ENCODE measurements around the gene HDAC9.

HDAC9 gene

DNA sequence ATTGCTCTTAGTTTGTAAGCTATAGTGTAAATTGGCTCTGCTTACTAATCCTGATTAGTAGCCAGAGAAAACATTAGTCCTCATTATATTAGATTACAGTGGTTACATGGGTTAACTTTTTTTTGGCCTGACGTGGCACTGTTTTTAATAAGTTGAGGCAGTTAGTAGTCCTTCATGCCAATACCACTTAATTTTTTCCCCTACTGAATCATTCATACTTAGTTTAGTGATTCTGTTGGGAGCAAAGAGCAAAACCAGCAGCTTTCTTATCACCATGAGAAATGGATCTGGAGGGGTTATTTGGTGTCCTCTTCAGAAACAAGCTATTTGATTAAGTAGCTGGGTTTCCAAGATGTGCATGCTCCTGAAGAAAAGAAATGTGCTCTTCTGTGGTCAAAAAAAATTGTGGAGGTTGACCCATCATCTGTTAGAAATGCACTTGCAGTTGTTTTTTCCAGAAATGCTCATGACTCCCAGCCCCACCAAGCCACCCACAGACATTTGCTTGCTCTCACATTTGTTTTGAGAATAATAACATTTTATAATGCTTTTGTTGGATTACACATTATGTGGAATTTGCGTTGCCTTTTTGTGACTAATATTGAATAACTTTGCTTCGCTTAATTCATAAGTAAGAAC is 258.5 kb downstream of the HDAC9 start:
- DNase-seq, result no peak

DNA sequence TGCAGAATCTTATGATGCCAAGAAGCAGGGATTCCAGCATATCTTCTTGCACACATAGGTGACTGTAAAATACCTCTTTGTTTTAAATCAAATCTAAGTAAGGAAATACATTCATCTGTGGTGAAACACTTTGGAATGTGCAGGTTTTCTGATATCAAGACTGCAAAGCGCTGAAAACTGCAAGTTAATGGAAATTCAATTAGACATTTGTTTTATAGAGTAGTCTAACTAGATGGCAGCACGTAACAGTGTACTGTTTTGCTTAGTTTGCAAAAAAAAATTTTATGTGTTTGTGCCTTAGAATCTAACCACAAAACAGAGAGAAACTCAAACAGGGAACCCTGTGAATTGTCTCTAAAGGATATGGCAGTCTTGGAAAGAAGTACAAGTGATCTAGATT is 259.2 kb downstream of the HDAC9 start:
- DNase-seq, result no peak

DNA sequence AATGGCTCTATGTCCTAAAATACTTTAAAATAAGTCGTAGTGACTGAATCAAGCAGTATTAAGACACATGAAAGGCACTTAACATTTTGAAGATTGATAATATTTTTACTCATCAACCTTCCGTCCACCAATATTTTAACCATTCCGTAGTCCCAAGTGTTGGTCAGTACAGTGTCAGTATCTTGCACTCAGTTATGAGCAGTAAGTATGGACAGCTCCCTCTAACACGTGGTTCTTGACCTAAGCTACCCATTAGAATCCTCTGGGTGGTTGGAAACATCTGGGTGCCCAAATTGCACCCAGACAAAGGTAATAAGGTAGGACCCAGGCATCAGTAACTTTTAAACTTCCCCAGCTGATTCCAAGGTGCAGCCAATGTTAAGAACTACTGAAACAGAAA is 260.2 kb downstream of the HDAC9 start:
- no peak for DNase-seq

DNA sequence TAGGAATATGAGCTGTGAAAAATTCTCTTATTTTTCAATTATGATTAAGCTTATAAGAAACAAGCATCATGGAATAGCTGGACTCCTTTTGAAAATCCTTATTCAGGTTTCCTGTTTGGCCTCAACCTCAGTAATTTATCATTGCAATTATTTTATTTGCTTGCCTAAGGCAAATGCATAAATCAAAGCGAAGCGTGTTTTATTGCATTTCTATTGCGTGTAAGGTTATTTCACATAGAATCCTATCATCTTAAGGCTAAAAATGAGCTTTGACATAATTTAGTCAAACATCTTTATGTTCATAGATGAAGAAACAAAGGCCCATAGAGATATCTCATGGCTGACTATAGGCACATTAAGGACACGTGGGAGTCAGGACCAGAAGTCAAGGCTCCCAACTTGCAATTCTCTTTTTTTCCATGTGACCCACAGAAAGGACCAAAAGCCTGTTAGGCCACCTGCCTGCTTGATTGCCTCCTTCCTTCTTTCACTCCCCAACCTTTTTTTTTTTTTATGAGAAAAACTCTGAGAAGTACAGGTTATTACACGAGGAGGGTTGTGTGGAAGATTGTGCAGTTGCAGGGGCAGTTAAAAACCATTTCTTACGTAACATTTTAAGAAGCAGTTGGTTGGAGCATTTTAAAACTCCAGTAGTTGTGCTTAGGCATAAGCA is 261.0 kb downstream of the HDAC9 start:
- DNase-seq, result no peak

DNA sequence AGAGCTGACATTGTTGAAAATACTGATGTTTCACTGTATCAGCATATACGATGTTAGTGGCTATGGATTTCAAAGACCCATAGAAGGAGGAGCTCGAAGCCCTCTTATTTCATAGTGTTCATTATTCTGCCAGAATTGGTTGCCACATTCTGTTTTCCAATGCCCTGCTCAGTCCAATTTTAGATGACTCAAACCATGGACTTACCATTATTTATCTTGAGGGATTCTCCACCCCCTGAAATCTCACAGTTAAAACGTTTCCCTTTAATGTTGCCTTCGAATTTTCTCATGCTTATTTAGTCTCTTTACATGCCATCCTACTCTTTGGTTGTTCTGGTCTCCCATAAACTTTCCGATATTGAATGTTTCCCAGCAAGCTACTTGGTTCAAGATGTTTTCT is 264.5 kb downstream of the HDAC9 start:
- DNase-seq, result no peak

DNA sequence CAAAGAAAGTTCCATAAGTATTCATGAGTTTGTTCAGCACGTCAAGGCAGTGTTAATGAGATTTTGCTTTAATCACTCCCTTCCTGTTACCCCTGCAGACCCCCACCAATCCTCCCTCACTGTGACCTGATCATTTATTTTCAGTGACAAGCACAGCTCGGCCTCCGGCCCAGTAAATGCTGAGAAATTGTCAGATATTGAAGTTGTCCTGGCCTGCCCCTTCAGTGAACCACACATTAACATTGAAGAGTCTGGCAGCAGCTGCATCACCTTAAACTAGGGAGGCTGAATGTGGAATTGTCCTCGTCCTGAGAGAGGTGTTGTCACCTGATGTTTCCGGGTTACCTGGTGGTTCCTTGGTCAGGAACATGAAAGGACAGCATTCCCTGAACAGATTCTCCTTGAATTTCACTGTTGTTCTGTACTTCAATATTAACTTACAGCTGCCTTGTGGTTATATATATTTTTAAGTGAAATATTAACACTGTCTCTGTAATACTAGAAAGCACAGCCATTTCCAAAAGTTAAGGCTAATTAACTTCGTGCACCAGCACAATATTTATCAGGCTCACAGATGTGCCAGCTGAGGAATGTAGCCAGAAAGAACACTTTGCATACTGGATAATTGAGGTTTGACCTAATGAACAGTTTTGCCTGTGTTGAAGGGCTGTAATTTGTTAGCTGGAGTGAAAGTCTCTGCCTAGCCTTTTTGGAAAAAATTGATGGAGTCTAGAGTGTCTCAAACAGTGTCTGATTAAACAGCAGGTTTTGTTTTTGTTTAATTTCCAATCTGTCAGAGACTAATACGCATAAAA is 265.3 kb downstream of the HDAC9 start:
- no peak for DNase-seq

DNA sequence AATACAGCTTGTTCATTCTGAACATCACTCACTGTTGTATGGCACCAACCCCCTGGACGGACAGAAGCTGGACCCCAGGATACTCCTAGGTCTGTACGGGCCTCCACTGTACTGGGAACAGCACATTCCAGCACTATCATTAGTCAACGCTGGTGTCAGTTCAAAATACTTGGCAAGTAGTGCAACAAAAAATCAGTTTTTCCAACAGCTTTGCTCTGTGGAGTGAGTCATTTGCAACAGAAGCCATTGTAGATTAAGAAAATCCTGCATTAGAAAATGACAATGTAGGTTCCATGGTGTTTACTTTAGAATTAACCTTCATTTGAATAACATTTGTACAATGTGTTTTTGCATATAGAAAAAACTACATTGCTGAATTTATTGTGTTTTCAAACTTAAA is 266.6 kb downstream of the HDAC9 start:
- DNase-seq, result no peak

DNA sequence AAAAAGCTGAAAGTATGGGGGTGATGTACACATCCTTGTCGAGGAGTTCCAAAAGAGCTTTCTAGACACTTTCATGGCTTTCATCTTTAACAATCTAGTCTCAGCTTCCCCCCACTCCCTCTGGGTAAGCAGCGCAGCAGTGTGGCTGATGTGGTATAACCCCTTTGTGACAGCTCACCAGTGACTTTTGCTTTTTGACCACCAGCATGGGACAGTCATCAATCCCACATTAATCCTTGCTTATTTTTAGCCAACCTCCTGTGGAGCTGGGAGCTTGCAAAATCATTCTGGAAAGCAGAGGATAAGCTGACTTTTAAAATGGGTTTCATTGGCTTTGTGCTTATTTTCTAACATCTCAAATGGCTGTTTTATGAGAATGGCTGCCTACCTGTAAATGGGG is 272.7 kb downstream of the HDAC9 start:
- no peak for DNase-seq

DNA sequence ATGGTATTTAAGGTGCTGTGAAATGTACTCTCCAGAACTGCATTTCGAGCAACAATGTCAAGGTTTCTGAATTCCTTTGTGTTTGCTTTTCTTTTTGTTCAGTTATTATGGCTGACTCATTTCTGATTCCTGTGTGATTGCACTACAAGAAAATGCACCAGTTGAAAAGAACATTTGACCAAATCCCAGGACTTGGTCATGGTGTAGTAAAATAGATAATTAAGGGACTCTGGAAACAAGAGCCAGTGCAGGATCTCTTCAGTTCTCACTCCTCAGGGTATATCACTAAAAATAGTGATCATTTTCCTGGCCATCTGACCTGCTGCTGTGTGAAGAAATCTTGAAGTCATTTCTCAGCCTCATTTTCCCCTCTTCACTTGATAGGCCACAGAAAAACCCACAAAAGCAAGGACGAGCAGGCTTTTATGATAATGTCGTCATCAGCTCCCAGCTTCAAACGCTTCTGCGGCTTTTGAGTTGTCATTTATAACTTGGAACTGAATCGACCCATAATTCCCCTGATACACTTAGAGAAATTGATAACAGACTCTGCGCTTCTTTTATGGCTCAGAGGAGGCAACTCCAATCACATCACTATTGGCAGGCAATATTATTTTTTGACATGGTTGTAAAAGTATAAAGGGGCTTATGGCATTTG is 274.7 kb downstream of the HDAC9 start:
- DNase-seq, result no peak

DNA sequence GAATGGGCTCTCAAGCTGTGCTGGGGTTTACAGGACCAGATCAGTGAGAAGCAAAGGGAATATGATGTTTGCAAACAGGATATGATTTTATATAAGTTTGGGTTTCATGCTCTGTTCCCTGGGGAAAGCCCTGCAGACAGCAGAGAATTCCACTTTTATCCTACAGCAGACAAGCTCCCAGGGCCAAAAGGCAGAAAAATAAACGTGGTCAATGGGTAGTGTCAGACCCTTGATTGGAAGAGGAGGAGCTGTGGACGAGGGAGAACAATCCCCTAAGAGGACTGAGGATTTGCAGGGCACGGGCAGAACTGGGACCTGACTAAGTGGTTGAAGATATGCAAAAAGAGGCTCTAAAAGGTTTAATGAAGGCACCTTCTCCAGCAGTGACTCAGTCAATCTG is 275.3 kb downstream of the HDAC9 start:
- DNase-seq, result no peak

DNA sequence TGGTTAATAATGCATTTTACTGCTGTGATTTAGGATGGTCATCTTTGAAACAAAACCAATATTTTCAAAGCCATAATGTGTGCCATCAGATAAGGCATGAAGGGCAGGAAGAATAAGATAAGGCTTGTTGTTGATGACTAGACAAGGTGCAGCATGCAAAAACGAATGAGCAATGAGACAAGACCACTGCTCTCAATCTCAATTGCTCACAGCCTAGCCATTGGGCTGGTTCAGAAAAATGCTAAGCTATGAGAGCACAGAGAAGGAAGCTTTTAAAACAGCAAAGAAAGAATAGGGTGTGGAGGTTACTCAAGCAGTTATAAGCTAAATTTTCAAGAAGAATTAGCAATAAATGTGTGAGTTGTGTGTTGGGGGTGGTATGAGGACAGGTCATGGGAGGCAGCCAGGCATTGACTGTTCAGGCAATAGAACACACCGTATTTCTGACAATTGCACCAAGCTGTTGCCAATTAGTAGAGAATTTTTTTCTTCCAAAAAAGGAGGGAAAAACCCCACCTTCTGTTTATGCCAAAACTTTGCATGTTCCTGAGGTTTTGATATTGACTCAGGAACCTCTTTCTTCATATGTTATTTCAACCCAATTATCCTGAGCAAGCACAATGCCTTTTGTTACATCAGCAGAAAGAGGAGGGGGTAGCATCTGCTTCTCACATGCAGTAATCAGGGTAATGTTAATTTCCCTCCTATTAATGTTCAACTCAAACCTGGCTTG is 276.5 kb downstream of the HDAC9 start:
- no peak for DNase-seq

DNA sequence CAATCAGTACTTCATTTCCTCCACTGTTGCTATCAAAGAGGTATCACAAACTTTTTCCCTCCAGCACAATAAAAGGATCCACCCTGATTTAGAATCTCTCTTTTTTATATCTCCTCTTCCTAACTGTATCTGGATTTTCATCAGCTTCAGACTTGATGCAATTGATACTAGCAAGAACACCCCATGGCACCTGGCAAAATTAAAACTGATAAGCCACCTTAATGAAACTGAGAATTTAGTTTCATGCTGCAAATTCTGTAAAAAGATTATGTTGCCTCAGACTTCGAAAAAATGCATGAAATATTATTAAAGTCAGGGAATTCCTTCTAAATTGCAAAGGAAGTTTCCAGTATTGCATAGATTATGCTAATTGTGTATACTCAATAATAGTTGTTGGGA is 277.0 kb downstream of the HDAC9 start:
- DNase-seq, result no peak

DNA sequence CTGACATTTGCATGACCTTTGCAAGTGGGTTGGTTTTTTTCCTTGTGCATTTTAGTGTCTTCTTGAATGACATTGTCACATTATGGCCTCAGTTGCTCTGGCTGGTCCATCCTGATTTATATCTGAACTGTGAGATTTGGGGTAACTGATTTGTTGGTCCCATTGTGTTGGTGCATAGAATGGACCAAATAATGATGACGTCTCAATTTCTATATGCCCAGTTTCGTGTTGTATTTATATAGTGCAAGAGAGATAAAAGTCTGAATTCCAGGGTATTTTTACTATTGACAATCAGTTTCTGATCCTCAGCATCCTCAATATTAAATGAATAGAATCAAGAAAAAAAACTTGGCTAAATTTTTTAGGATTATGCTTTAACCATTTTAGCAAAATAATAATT is 281.8 kb downstream of the HDAC9 start:
- DNase-seq, result no peak

DNA sequence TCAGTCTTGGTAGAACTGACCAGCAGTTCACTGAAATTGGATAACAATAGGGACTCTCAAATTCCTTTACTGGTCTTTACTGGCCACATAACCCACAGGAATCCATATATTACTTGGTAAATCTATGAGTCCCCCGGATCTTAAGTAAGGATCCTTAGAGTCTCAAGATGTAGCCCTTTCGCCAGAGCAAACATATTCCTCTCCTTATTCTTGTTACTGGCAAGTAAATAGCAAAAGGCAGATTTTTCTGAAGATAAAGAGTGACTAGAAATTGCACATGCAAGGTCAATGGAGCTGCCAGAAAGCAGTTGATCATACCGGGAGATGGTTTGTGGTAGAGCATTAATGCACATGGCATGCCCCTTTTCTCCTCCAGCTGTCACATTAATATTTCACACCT is 283.0 kb downstream of the HDAC9 start:
- no peak for DNase-seq

DNA sequence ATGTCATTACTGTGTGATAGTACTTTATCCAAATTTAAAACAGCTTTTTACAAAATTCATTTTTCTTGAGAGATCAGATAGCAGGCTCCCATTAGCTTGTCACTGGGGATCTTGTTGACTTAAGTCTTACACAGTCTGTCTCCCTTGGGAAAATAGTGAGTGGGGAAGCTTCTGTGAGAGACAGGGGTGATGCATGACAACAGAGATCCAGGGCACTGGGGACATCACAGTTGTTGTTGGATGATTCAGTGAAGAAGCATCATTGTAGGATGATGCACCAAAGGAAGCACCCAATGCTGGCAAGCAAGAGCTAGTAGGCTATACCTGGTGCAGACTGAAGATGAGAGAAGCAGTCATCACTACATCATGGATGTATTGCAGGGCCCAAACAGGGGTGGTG is 284.7 kb downstream of the HDAC9 start:
- DNase-seq, result no peak

DNA sequence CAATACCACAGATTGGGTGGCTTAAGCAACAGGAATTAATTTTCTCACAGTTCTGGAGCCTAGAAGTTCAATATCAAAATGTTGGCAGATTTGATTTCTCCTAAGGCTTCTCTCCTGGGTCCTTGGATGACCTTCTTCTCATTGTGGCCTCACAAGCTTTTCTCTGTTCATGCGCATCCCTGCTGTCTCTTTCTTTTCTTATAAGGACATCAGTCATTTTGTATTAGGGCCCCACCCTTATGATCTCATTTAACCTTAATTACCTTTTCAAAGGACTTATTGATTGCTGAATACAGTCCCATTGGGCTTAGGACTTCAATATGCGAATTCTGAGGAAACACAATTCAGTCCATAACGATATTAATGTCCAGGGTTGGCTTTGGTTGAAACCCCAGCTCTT is 285.4 kb downstream of the HDAC9 start:
- no peak for DNase-seq

DNA sequence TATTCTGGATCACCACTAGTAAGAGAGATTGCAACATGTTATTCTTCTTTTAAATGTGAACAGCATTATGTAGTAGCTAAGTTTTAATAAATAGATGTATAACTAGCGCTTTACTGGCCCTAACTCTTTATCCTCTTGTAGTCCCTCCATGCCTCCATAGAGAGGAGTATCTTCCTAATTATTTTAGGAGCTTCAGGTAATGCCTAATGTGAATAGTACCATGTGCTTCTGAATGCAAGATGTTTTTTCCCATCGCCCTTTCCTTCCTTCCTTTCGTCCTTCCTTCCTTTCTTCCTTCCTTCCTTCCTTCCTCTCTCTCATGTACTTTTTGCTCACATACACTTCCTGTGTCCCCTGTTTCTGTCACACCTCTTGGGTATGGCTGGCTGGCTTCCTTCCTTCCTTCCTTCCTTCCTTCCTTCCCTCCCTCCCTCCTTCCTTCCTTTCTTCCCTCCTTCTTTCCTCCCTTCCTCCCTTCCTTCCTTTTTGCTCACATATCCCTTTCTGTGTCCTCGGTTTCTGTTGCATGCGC is 290.7 kb downstream of the HDAC9 start:
- no peak for DNase-seq

DNA sequence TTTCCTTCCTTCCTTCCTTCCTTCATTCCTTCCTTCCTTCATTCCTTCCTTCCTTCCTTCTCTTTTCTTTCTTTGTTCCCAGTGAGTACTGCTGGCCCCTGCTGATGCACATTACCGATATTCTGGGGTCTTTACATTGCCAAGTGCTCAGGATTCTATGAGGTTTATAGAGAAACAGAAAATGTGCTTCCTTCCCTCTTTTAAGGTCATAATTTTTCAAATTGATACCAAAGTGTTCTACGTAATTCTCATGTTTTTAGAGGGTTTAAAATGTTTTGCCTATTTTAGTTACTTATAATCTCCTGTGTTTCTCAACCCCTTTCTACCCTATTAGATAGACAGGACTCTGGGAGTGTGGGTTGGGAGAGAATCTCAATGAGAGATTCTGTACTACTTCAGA is 291.2 kb downstream of the HDAC9 start:
- DNase-seq, result no peak

DNA sequence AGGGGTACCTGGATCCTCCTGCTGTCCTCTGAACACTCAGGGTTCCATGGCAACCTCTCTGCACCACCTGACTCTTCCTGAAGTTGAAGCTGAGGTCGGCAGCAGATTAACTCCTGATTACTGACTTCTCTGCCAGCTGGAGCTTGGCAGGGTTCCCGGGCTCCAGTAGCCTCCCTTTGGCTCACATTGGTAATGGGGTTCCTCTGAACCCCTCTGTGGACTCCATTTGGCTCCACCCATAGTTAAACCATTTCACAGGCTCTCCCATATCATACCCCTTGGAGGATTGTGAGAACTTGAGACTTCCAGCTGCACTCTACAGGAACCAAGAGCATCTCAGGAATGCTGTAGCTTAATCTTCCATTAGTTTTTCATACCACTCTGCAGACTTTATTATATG is 292.5 kb downstream of the HDAC9 start:
- no peak for DNase-seq

DNA sequence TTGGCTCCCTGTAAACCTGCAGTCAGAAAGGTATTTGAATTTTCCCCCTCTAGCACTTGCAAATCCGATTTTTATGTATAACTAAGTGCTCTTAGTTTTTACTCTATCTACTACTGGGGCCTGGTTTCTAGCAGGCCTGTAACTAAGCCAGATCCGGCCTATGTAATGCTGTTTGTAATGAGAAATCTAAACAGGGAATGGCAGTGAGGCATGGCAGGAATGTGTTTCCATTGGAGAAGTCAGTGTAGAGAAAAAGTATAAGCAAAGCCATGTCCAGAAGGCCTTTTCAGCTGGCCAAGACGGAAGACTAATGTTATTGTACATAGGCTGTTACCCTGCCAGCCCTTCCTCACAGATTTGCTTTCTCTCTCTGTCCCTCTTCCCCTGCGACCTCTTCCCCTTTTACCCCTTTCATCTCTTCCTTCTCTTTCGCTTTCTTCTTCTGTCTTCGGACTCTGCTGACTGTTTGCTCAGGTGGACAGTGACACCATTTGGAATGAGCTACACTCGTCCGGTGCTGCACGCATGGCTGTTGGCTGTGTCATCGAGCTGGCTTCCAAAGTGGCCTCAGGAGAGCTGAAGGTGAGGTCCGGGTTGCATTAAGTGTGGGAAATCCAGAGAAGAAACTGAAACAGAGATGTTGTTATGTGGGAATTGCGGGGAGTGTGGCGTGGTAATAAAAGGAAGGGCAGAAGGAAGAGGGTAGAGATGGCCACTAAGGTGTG is 297.5 kb downstream of the HDAC9 start:
- DNase-seq, result no peak

DNA sequence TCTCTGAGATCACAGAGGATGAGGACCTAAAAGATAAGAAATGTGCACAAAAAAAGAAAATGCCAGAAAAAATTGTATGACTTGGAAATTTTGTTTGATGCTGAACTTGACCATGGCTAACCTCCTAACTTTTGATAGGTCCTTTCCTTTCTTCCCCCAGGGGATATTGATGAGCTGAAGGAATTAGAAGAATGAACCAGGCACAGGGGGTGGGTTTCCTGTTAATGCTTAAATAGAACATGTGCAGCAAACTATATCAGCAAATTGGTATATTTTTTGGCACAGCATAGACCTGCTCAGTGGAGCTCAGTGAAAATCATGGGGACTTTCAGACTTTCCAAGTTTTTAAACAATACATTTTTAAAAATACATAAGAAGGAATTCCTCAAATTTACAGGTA is 300.7 kb downstream of the HDAC9 start:
- DNase-seq, result no peak
